H1 (cell line): ENCODE measurements around the gene RBP5. TPM values are rescaled to one million over a fixed set of nuclear protein-coding genes. Genes with fewer than 3 reads are reported as not detected.

ENCODE experiments used
- ATF2 ChIP-seq: IDR thresholded peaks from 2 replicates; pipeline ENCODE4 v1.6.1; 2012; ENCODE audit warnings: low read length, inconsistent platforms
- CBX5 ChIP-seq: fragments of 300-800, 300-1000 bp; sonication (generic); IDR thresholded peaks from 2 replicates; pipeline ENCODE4 v1.7.1; 2016; ENCODE audit warnings: antibody characterized with exemption, low read length, low read depth
- EGR1 ChIP-seq: IDR thresholded peaks from 2 replicates; pipeline ENCODE4 v1.6.1; 2011; ENCODE audit warnings: low read depth, low read length, borderline replicate concordance
- KDM4A ChIP-seq: IDR thresholded peaks from one replicate; pipeline ENCODE4 v1.7.1; 2012; ENCODE audit warnings: low read depth, mild to moderate bottlenecking, moderate library complexity, low read length, inconsistent platforms; ENCODE audit not compliant: severe bottlenecking
- TAF7 ChIP-seq: optimal IDR thresholded peaks from 2 replicates; pipeline ENCODE3; 2011; ENCODE audit warnings: low read depth, mild to moderate bottlenecking, inconsistent platforms, low read length, moderate library complexity, borderline replicate concordance
- polyA plus RNA-seq, 7 experiments: library from polyadenylated mRNA; depleted of rRNA in 3 of 7; stranded (reverse) in 5 of 7; unstranded in 2 of 7; fragments of >200 nt in 5 of 7; fragments of 200-250 nt in 2 of 7; gene quantifications; 1 replicate in 5 of 7; 2 replicates in 1 of 7; 4 replicates in 1 of 7; pipeline versions ENCODE4 v1.2.1 to v1.2.3, GENCODE V29; 2011 to 2013; ENCODE audit warnings: missing spikeins in 2 of 7, mixed read lengths in 2 of 7
- total RNA-seq: library from RNA; stranded (reverse); fragmentation: NEBNext Ultra II Directional; extraction: Animal tissue kit (Norgen Biotek cat#: 25700); gene quantifications from 2 replicates; pipeline ENCODE4 v1.2.1, GENCODE V29; 2021

Gene RBP5
- total and polyA plus RNA-seq, 2 of the 8 experiments (the other 6 are each of a cell fraction or from before 2014, with no cell fraction given), result 1.2 to 1.9 TPM

- no peak for TF ChIP-seq ATF2
- no peak for TF ChIP-seq KDM4A
- TF ChIP-seq CBX5, result no peak
- no peak for TF ChIP-seq TAF7
- TF ChIP-seq EGR1, result no peak
These were observed 8.5 kb downstream of the RBP5 start (continued) for GRCh38 chr12:7120166-7120565.
